Thoracic aorta (tissue), 2 donors: Measurements from ENCODE around the gene MACF1. TPM values are rescaled to one million over a fixed set of nuclear protein-coding genes. Genes with fewer than 3 reads are reported as not detected.

Experiments used
- ATAC-seq: fragments of 150-250 bp; one replicate; pipeline ENCODE4 v1.8.0; 2017; ENCODE audit warnings: low read depth; ENCODE audit not compliant: insufficient number of reproducible peaks, low FRiP score
- DNase-seq: peaks from one replicate; pipeline ENCODE4 v3.0.0-alpha.2; 2020; ENCODE audit warnings: low spot score
- H3K27ac ChIP-seq, 2 donors: fragments of 200-600 bp; sonication (generic); 1 replicate in 1 of 2; 2 replicates in 1 of 2; pipeline ENCODE4 v1.5.1; 2016; ENCODE audit warnings: mild to moderate bottlenecking in 2 of 2, moderate library complexity in 2 of 2
- H3K27me3 ChIP-seq: fragments of 200-600 bp; sonication (generic); replicated peaks from 2 replicates; pipeline ENCODE4 v1.6.0; 2016; ENCODE audit warnings: mild to moderate bottlenecking; ENCODE audit not compliant: insufficient read depth
- H3K36me3 ChIP-seq: fragments of 200-600 bp; sonication (generic); one replicate; pipeline ENCODE4 v1.5.1; 2016
- H3K4me1 ChIP-seq, 2 donors: fragments of 200-600 bp; sonication (generic); 1 replicate in 1 of 2; 2 replicates in 1 of 2; pipeline versions ENCODE4 v1.5.1 to v1.6.0; 2016; ENCODE audit warnings: low read depth in 2 of 2, mild to moderate bottlenecking in 1 of 2; ENCODE audit not compliant: control insufficient read depth in 1 of 2
- H3K4me3 ChIP-seq: fragments of 200-600 bp; sonication (generic); 2 replicates; pipeline ENCODE4 v1.5.1; 2016; ENCODE audit warnings: mild to moderate bottlenecking
- H3K9me3 ChIP-seq: fragments of 200-600 bp; sonication (generic); 2 replicates; pipeline ENCODE4 v1.5.1; 2016
- CTCF ChIP-seq: fragments of 200-600 bp; sonication (generic); IDR thresholded peaks from one replicate; pipeline ENCODE4 v1.5.1; 2019; ENCODE audit warnings: antibody characterized with exemption
- total RNA-seq, 2 donors: library from RNA; depleted of rRNA; stranded (reverse); fragments of >200 nt; gene quantifications; one replicate each; pipeline versions ENCODE4 v1.1.0 to v1.2.3, GENCODE V29; 2016

Gene MACF1
- total RNA-seq, 2 donors from 2014 or later = 604 to 650 TPM

GRCh38 chr1:39450956-39451606, 246.6 kb downstream of the MACF1 start:
- H3K27ac ChIP-seq = no peak overlapping the region
- H3K27me3 ChIP-seq = no peaks in the 10 kb centered on the region
- TF ChIP-seq CTCF = no peak
- peaks cover 77% of the 10 kb centered on the region for H3K36me3 ChIP-seq
- H3K4me3 ChIP-seq = no peak overlapping the region
- DNase-seq (no peak), ATAC-seq (no peak)
- no peaks in the 10 kb centered on the region for H3K9me3 ChIP-seq
- no peaks in the 10 kb centered on the region for H3K4me1 ChIP-seq

- no peak for ATAC-seq
- DNase-seq = no peak
- no peak for TF ChIP-seq CTCF
- peaks cover 82% of the 10 kb centered on the region for H3K36me3 ChIP-seq
- H3K27ac ChIP-seq = no peak overlapping the region
- no peaks in the 10 kb centered on the region for H3K9me3 ChIP-seq
- H3K4me1 ChIP-seq = no peaks in the 10 kb centered on the region
- no peak overlapping the region for H3K4me3 ChIP-seq
- H3K27me3 ChIP-seq = no peaks in the 10 kb centered on the region
Observed at GRCh38 chr1:39452081-39452480, 247.6 kb downstream of the MACF1 start.

DNA sequence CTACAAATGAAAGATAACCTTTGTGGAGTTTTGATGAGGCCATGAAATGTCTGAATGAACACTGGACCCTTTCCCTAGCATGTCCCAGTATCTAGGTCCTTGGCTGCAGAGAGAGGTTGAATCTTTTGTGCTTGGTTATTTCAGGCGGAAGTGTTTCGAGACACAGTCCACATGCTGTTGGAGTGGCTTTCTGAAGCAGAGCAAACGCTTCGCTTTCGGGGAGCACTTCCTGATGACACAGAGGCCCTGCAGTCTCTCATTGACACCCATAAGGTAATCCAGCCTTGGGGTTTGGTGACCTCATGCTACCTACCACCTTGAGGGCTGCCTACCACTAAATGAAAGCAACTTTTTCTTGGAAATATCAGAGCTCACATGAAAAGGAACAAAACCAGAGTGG, 248.0 kb downstream of the MACF1 start:
- H3K4me1 ChIP-seq = no peaks in the 10 kb centered on the region
- H3K36me3 ChIP-seq = peaks cover 82% of the 10 kb centered on the region
- ATAC-seq (no peak), DNase-seq (no peak)
- TF ChIP-seq CTCF = no peak
- no peak overlapping the region for H3K4me3 ChIP-seq
- H3K27ac ChIP-seq = no peak overlapping the region
- H3K27me3 ChIP-seq = no peaks in the 10 kb centered on the region
- H3K9me3 ChIP-seq = no peaks in the 10 kb centered on the region

GRCh38 chr1:39453603-39454002, 249.1 kb downstream of the MACF1 start:
- H3K27ac ChIP-seq = no peak overlapping the region
- peak; percentile 24 for DNase-seq
- no peaks in the 10 kb centered on the region for H3K4me1 ChIP-seq
- ATAC-seq = no peak
- H3K9me3 ChIP-seq = no peaks in the 10 kb centered on the region
- no peak overlapping the region for H3K4me3 ChIP-seq
- peaks cover 77% of the 10 kb centered on the region for H3K36me3 ChIP-seq
- TF ChIP-seq CTCF = no peak
- no peaks in the 10 kb centered on the region for H3K27me3 ChIP-seq

- Histone ChIP-seq H3K4me3 (no peak overlapping the region), H3K4me1 (no peaks in the 10 kb centered on the region), H3K27me3 (no peaks in the 10 kb centered on the region), H3K27ac (no peak overlapping the region), H3K9me3 (no peaks in the 10 kb centered on the region), H3K36me3 (peaks cover 87% of the 10 kb centered on the region)
- DNase-seq = no peak
- ATAC-seq = no peak
- TF ChIP-seq CTCF = no peak
Observed at GRCh38 chr1:39458991-39459390, 254.5 kb downstream of the MACF1 start.
